OCI-LY1 (cell line): Measurements from ENCODE around the gene PABPC3.

ENCODE experiments used
- EZH2 ChIP-seq: fragments of 200-600 bp; sonication (generic), shearing (Covaris generic); IDR thresholded peaks from 2 replicates; pipeline ENCODE4 v1.8.0; 2017; ENCODE audit warnings: borderline replicate concordance, mixed run types, mild to moderate bottlenecking, antibody characterized with exemption, low read length, moderate library complexity, mixed read lengths
- TF ChIP-seq, protein P1 (sequence below): fragments of 200-600 bp; sonication (generic), shearing (Covaris generic); IDR thresholded peaks from 2 replicates; pipeline ENCODE4 v1.5.1; 2017; ENCODE audit warnings: mild to moderate bottlenecking, antibody characterized with exemption, low read length, moderate library complexity, mixed read lengths

DNA sequence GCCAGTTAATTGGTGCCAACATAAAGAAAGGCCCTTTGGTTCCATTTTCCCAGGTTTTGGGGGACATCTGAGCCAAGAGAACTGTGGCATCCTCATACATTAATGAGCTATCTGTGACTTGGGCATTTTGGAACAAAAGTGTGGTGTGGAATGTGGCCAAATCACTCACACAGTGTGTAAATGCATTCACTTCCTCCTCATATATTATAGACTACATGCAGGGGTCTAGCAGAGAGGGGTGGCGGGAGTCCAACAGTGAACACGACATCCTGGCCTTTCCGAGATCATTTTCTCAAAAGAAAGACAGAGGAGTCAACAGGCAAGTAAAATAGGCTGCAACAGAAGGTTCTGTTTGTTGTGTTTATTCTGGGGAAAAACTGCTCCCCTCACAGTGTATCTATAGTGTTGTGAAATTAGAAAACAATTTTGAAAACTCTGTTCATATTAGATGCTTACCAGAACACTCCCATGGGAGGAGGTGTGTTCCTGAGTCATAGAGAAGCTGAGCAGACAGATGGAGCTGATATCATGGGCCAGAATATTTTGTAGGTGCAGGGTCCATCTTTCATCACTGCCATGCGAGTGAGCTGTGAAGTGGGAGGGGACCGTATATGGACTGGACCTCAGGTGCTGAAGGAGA is 36.9 kb downstream of the PABPC3 start:
- TF ChIP-seq, protein P1, sequence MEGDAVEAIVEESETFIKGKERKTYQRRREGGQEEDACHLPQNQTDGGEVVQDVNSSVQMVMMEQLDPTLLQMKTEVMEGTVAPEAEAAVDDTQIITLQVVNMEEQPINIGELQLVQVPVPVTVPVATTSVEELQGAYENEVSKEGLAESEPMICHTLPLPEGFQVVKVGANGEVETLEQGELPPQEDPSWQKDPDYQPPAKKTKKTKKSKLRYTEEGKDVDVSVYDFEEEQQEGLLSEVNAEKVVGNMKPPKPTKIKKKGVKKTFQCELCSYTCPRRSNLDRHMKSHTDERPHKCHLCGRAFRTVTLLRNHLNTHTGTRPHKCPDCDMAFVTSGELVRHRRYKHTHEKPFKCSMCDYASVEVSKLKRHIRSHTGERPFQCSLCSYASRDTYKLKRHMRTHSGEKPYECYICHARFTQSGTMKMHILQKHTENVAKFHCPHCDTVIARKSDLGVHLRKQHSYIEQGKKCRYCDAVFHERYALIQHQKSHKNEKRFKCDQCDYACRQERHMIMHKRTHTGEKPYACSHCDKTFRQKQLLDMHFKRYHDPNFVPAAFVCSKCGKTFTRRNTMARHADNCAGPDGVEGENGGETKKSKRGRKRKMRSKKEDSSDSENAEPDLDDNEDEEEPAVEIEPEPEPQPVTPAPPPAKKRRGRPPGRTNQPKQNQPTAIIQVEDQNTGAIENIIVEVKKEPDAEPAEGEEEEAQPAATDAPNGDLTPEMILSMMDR = no peak
- TF ChIP-seq EZH2 = no peak
